ENCODE results near the gene TRABD2B.

- TF ChIP-seq CTCF (IDR thresholded peaks at IDR 0.05): no peak
- no peak for TF ChIP-seq POLR2A (IDR thresholded peaks at IDR 0.05)
These were observed 138.0 kb downstream of the TRABD2B start for GRCh38 chr1:47859092-47859743.
